Measurements from ENCODE around the gene SLC44A5.
A peak's percentile ranks its signal among the peaks of the same experiment; 100 is the strongest.
"Not testable (repeated sequence)": the region's sequence is repeated elsewhere in the genome, so short reads cannot be mapped to it uniquely, and the experiment has no call there.

The SLC44A5 gene

GRCh38 chr1:75611014-75611413 lies at the start of gene SLC44A5:
TSS of gene SLC44A5 (minus strand) at chr1:75611114. CDS start at chr1:75541447, 69,667 bp downstream.
- no peak for DNase-seq

- DNase-seq: no peak
Observed at GRCh38 chr1:75655931-75656330, 45.0 kb upstream of the SLC44A5 start.

- not testable (repeated sequence) for DNase-seq
Observed at GRCh38 chr1:75647183-75647582, 36.3 kb upstream of the SLC44A5 start.

GRCh38 chr1:75645153-75645552 lies 34.2 kb upstream of the SLC44A5 start:
- not testable (repeated sequence) for DNase-seq

- DNase-seq: no peak
Observed at GRCh38 chr1:75643460-75643859, 32.5 kb upstream of the SLC44A5 start.

- no peak for DNase-seq
Observed at GRCh38 chr1:75641325-75641724, 30.4 kb upstream of the SLC44A5 start.

GRCh38 chr1:75640137-75640536 lies 29.2 kb upstream of the SLC44A5 start:
- no peak for DNase-seq

GRCh38 chr1:75632350-75632949 lies 21.5 kb upstream of the SLC44A5 start:
- DNase-seq: peak; percentile 4

- DNase-seq: no peak
Observed at GRCh38 chr1:75630998-75631397, 20.1 kb upstream of the SLC44A5 start.

- DNase-seq: no peak
Observed at GRCh38 chr1:75630004-75630594, 19.2 kb upstream of the SLC44A5 start.

- no peak for DNase-seq
Observed at GRCh38 chr1:75625795-75626194, 14.9 kb upstream of the SLC44A5 start.

- DNase-seq: no peak
Observed at GRCh38 chr1:75618382-75618781, 7.5 kb upstream of the SLC44A5 start.

- DNase-seq: no peak
Observed at GRCh38 chr1:75616436-75617433, 5.8 kb upstream of the SLC44A5 start.

GRCh38 chr1:75615613-75616435 lies 4.9 kb upstream of the SLC44A5 start:
- no peak for DNase-seq

GRCh38 chr1:75614399-75614756 lies 3.5 kb upstream of the SLC44A5 start:
- no peak for DNase-seq

GRCh38 chr1:75613916-75614315 lies 3.0 kb upstream of the SLC44A5 start:
- no peak for DNase-seq

GRCh38 chr1:75612976-75613375 lies 2.1 kb upstream of the SLC44A5 start:
- DNase-seq: no peak

- no peak for DNase-seq
Observed at GRCh38 chr1:75602486-75602885, 8.4 kb downstream of the SLC44A5 start.

- DNase-seq: no peak
Observed at GRCh38 chr1:75600781-75601180, 10.1 kb downstream of the SLC44A5 start.

- DNase-seq: no peak
Observed at GRCh38 chr1:75594327-75594726, 16.6 kb downstream of the SLC44A5 start.

GRCh38 chr1:75593457-75593856 lies 17.5 kb downstream of the SLC44A5 start:
- not testable (repeated sequence) for DNase-seq

GRCh38 chr1:75589637-75590036 lies 21.3 kb downstream of the SLC44A5 start:
- no peak for DNase-seq

Measured in CD4-positive, alpha-beta T cell treated with Interleukin-17A for 1 hour (primary cell).